ENCODE results near the gene OR5K4.

GRCh38 chr3:98367464-98368246, 14.0 kb downstream of the OR5K4 start:
- TF ChIP-seq RXRA (IDR thresholded peaks at IDR 0.05; ENCODE audit: borderline replicate concordance, low read depth) (no peak), MAX (IDR thresholded peaks at IDR 0.05; ENCODE audit: low read depth) (no peak), CTCF (IDR thresholded peaks at IDR 0.05) (no peak), POLR2AphosphoS5 (IDR thresholded peaks at IDR 0.05; ENCODE audit: low read depth, low read length) (no peak), PBX3 (IDR thresholded peaks at IDR 0.05) (no peak), FOXM1 (IDR thresholded peaks at IDR 0.05; ENCODE audit: low read depth) (no peak), RAD21 (IDR thresholded peaks at IDR 0.05; ENCODE audit: low read length) (no peak), USF2 (IDR thresholded peaks at IDR 0.05; ENCODE audit: borderline replicate concordance, low read depth, low read length) (no peak), TAF1 (IDR thresholded peaks at IDR 0.05; ENCODE audit: borderline replicate concordance, low read depth, low read length) (no peak), EP300 (IDR thresholded peaks at IDR 0.05; ENCODE audit: borderline replicate concordance in 1 of 2, low read depth in 1 of 2, low read length in 1 of 2) (no peak), CHD2 (IDR thresholded peaks at IDR 0.05; ENCODE audit: low read length, partially characterized antibody) (no peak), MXI1 (IDR thresholded peaks at IDR 0.05; ENCODE audit: low read depth, low read length) (no peak), RCOR1 (IDR thresholded peaks at IDR 0.05; ENCODE audit: low read length) (no peak), TCF12 (IDR thresholded peaks at IDR 0.05) (no peak)

All from SK-N-SH (cell line).